ENCODE data around the gene SDF4.

SDF4 gene

GRCh38 chr1:1231400-1232207 is at the start of gene SDF4:
SDF4 (minus strand) TSS chr1:1232001; CDS start chr1:1228772, 3,229 bp downstream.
- peak; percentile 97 for DNase-seq (ENCODE audit: low spot score)

DNA sequence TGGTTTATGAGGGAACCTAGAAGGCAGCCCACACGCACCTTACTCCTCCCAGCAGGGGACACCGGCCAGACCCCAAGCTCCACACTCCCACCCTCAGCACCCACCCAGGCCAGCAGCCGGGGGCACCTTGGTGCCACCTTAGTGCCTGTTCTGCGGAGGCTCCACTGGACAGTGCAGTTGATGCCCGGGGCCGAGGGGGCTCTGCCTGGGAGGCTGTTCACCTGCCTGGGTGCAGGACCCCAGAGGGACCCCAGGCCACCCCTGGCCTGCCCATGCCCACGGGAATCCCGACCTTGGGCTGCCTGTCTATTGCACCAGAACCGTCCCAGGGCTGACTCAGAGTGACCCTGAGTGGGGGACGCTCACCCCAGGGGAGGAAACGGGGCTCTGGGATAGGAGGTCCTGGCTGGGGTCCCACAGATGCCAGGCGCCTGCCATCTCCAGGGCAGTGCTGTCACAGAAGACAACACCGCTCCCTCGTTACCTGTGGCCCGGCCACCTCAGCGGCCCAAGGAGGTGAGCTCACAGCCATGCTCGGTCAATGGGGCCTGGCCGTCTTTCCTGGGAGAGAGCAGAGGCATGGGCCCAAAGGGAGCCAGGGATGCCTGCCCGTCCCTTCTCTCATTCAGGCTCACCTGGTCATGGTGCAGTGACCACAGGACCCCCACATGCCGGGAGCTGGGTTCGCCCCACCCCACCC is 49.1 kb upstream of the SDF4 start:
- no peak for DNase-seq (ENCODE audit: low spot score)

GRCh38 chr1:1279028-1279427 is 47.2 kb upstream of the SDF4 start:
- no peak for DNase-seq (ENCODE audit: low spot score)

DNA sequence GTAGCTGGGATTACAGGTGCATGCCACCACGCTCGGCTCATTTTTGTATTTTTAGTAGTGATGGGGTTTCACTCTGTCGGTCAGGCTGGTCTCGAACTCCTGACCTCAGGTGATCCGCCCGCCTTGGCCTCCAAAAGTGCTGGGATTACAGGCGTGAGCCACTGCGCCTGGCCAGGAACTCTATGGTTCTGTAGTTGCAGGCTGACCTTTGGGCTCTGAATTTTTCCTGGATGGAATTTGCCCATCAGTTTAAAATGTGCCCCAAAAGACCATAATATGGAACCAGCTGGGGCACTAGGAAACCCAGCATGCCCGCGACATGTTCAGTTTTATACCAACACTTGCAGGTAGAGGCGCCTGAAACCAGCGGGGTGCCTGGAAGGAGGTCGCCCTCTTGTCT is 46.8 kb upstream of the SDF4 start:
- DNase-seq (ENCODE audit: low spot score): no peak

DNA sequence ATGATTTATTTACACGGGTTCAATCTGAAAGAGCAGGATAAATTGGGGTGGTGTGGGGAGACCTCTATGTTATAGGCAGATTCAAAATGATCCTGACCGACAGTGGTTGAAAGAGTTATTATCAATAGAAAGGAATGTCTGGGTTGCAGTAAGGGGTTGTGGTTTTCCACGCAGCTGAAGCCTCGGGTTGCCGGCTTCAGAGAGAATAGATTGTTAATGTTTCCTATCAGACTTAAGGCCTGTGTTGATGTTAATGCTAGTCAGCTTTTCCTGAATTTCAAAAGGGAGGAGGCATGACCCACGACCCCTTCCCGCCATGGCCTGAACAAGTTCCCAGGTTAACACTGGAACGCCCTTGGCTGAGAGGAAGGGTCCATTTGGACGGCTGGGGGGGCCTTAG is 44.0 kb upstream of the SDF4 start:
- DNase-seq (ENCODE audit: low spot score): no peak

- DNase-seq (ENCODE audit: low spot score): no peak
These were observed 43.2 kb upstream of the SDF4 start for GRCh38 chr1:1274931-1275431.

DNA sequence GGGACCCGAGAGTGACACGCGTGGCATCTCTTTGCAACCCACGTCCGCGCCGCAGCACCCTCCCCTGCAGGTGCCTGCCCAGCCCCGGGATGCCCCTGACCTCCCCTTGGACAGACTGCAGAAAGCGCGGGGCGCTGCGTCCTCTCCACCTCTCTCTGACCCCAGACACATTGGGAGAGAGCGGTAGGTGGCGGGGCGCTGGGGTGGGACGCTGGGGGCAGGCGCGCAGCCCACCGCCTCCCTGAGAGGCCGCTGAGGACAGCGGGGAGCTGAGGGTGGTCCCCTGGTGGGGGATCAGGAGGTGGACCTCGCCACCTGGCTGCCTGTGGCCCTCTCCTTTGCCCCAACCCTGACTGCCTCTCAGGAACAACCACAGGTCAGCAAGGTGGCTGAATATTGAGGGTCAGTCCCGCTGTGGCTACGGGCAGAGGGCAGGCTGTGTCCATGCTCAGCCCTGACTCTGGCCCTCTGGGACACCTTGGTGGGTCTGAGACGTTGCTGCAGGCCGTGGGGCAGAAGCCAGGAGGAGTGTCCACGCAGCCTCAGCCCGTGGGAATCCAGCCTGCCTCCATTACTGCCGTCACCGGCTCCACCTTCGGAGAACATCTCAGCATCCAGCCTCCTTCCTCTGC is 42.6 kb upstream of the SDF4 start:
- DNase-seq (ENCODE audit: low spot score): no peak

GRCh38 chr1:1273512-1274298 is 41.9 kb upstream of the SDF4 start, which contains the start of gene UBE2J2:
UBE2J2 (minus strand) TSS chr1:1273854; CDS start chr1:1267992, 5,862 bp downstream.
- peak; percentile 95 for DNase-seq (ENCODE audit: low spot score)

- no peak for DNase-seq (ENCODE audit: low spot score)
These were observed 41.4 kb upstream of the SDF4 start for GRCh38 chr1:1273209-1273511.

DNA sequence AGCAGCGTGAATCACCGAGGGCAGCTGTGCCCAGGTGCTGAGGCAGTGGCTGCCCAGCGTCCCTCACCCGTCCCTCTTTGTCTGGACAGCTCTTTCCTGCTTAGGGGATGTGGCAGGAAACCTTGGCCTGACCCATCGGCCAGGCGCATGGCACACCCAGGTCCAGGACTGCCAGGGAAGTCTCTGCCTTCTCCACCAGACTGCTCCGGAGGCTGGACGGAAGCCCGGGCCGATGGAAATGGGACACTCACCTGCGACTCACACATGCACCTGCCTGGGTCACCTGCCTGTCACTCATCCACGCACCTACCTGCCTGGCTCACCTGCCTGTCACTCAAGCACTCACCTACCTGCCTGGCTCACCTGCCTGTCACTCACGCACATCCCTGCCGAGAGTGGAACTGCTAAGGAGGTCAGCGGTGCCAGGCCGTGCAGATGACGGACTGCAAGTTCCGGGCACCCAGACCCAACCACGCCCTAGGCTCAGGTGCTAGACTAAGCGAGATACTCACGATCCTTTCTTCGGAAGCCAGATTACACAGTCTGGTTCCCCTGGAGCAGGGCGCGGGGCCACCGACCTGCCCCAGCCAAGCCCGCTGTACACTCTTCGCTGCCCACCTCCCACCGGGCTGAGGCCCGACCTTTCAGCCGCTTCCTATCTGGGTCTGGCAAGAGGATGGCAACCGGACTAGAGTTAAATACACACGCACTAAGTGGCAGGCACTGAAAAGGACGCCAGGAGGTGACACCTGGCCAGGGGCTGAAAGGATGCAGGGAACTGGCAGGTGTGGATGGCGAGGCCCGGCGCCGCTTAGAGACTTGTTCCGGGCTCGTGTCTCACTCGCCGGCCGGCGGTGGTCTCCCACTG is 40.8 kb upstream of the SDF4 start:
- DNase-seq (ENCODE audit: low spot score): no peak

DNA sequence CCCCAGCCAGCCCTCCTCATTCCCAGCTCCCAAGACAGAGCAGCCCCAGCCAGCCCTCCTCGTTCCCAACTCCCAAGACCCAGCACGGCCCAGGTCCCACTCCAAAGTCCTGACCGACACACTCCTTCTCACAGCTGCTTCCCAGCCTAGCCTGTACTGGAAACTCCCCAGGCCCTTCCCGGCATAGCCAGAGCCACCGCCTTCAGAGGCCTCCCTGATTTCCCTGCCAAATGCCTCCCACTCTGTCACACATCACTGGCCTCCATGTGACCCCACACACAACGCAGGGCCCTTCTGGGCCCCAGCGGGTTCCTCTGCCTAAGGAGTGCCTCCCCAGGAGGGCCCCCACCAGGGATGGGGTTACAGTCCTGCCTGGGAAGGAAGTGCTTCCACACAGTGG is 39.0 kb upstream of the SDF4 start:
- DNase-seq (ENCODE audit: low spot score): no peak

GRCh38 chr1:1268284-1268682 is 36.5 kb upstream of the SDF4 start:
- no peak for DNase-seq (ENCODE audit: low spot score)

DNA sequence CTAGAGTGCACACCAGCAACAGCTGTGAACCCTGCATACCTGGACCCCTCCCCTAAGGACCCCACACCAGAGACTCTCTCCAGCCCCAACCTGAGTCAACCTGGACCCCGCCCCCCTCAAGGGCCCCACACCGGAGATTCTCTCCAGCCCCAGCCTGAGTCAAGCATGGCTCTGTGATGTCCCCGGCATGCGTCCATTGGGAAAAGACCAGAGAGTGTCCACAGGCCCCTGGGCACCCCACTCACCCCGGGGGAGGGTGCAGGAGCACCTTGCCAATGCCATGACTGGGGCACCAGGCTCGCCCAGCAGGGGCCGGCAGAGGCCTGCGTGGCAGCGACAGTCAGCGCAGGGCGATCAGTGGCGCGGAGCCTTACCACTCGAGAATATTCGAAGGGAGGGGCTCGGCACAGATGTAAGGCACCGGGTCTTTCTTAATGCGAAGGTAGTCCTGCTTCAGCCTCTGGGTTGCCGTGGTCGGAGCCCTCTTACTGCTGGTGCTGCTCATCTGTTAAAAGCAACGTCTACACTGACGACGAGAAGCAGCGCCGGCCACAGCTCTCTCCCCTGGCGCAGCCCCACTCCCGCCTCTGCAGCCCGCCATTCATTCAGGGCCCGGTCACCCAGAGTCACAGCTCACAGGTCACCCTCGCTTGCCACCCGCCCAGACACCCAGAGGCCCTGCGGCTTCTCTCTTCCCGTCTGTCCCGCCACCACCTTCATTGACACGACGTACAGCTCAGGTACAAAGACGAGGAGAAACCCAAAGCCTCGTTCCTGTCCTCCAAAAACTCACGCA is 35.9 kb upstream of the SDF4 start:
- DNase-seq (ENCODE audit: low spot score): no peak

DNA sequence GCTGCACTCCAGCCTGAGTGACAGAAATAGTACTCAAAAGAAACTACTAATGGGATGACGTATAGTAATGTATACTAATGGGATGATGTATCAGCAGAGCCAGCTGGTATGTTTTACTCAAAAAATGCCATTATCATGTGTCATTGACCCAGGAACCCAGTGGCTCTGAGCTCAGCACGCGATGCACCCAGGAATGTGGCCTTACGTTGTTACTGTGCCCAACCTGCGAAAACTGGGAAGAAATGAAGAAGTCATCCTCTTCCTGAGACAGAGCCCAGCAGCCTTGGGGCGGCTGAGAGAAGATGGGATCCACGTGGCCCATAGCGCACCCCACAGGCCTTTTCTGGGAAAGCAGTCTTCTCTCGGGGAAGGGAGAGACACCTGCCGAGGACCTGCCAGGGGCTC is 33.1 kb upstream of the SDF4 start:
- DNase-seq (ENCODE audit: low spot score): no peak

- DNase-seq (ENCODE audit: low spot score): no peak
These were observed 32.2 kb upstream of the SDF4 start for GRCh38 chr1:1264026-1264425.

GRCh38 chr1:1262758-1263157 is 31.0 kb upstream of the SDF4 start:
- no peak for DNase-seq (ENCODE audit: low spot score)

DNA sequence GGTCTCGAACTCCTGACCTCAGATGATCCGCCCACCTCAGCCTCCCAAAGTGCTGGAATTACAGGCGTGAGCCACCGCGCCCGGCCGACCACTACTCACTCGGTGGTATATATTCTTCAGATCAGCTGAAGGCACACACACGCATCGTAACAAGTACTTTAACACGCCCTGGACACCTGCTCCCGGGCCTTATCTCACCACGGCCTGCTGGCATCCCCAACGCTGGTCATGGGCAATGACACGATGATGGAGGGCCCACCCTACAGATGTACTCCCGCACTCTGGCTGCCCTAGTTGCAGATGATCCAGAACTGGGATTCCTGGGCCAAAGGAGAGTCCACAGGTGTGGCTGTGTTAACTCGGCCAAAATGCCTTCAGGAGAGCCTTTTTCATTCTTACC is 30.3 kb upstream of the SDF4 start:
- DNase-seq (ENCODE audit: low spot score): no peak

DNA sequence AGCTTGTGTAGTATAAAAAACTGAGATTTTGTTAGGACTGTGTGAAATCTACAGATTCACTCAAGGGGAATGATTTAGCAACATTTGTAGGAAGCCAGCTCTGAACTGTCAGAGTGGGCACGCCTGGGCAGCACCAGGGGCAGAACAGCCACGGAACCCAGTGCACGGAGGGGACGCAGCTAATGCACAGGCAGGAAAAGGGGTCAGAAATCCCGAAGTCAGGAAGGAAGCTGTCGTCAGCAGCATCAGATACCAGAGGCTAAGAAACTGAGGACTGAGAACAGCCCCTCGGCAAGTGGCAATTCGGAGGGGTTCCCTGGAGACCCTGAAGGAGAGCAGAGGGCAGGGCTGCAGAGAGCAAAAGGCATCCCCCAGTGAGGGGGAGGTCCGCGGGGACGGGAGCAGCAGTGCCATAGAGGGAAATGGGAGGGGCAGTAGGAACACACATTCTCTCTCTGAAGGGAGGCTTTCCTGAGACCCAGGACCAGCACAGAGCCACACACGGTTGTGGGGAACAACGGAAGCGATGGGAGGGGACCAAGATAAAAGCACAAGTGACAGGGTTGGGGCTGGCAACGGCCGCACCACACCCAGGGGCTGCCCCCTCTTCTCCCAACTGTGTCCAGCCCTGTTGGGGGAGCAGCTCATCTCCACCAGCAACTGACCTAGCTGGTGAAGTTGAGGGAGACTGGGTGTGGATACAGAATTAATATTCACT is 29.2 kb upstream of the SDF4 start:
- DNase-seq (ENCODE audit: low spot score): no peak

GRCh38 chr1:1259951-1260600 is 28.3 kb upstream of the SDF4 start:
- no peak for DNase-seq (ENCODE audit: low spot score)

Data from left forelimb (tissue), 1 donor.